ENCODE data around the gene ARL4C. TPM values are rescaled to one million over a fixed set of nuclear protein-coding genes. Genes with fewer than 3 reads are reported as not detected.
A peak's percentile ranks its signal among the peaks of the same experiment; 100 is the strongest.

ARL4C gene
- total and polyA plus RNA-seq, 12 donors, result 1.3 to 16.0 (median 6.8) TPM

GRCh38 chr2:234490271-234491091 is 6.4 kb downstream of the ARL4C start:
- no peaks in the 10 kb centered on the region for H3K9me3 ChIP-seq (replicated peaks in 1 of 3)
- TF ChIP-seq POLR2A (IDR thresholded peaks at IDR 0.05) (no peak), CTCF (IDR thresholded peaks at IDR 0.05) (no peak)
- 68 to 76% (median 73%) methylated on average over 15 of the region's 15 CpGs for WGBS, 4 donors
- no peak overlapping the region for H3K4me3 ChIP-seq
- H3K36me3 ChIP-seq (replicated peaks in 1 of 2), result no peaks in the 10 kb centered on the region
- no peak for DNase-seq
- intact Hi-C loops (cut with DNase I), result loop anchor here in 1 of 2 donors (10.0 kb wide), 1 partner anchor 196 kb away; no protein-coding TSS in a partner anchor
- no peaks in the 10 kb centered on the region for H3K4me1 ChIP-seq (replicated peaks in 1 of 2)
- peaks cover 6% of the 10 kb centered on the region for H3K27me3 ChIP-seq
- H3K27ac ChIP-seq, result peak overlapping the region in 1 of 5 donors; percentile 42

- Histone ChIP-seq H3K27me3 (peaks cover 6% of the 10 kb centered on the region), H3K9me3 (replicated peaks in 1 of 3) (no peaks in the 10 kb centered on the region), H3K4me1 (replicated peaks in 1 of 2) (no peaks in the 10 kb centered on the region), H3K36me3 (replicated peaks in 1 of 2) (no peaks in the 10 kb centered on the region), H3K27ac (no peak overlapping the region), H3K4me3 (no peak overlapping the region)
- TF ChIP-seq POLR2A (IDR thresholded peaks at IDR 0.05), result no peak
- TF ChIP-seq CTCF (IDR thresholded peaks at IDR 0.05), result no peak
- DNase-seq, result no peak
- 50 to 61% (median 55%) methylated on average over 8 of the region's 8 CpGs for WGBS, 4 donors
- intact Hi-C loops (cut with DNase I), result no loop called here
Observed at GRCh38 chr2:234488913-234489451, 7.9 kb downstream of the ARL4C start.

GRCh38 chr2:234488486-234488885 is 8.4 kb downstream of the ARL4C start:
- no peaks in the 10 kb centered on the region for H3K4me1 ChIP-seq (replicated peaks in 1 of 2)
- H3K9me3 ChIP-seq (replicated peaks in 1 of 3), result no peaks in the 10 kb centered on the region
- intact Hi-C loops (cut with DNase I), result no loop called here
- H3K27me3 ChIP-seq, result peaks cover 6% of the 10 kb centered on the region
- H3K27ac ChIP-seq, result no peak overlapping the region
- no peaks in the 10 kb centered on the region for H3K36me3 ChIP-seq (replicated peaks in 1 of 2)
- H3K4me3 ChIP-seq, result no peak overlapping the region
- no peak for DNase-seq
- TF ChIP-seq POLR2A (IDR thresholded peaks at IDR 0.05) (no peak), CTCF (IDR thresholded peaks at IDR 0.05) (no peak)
- 68 to 81% (median 76%) methylated on average over 1 of the region's 1 CpG for WGBS, 4 donors

- peaks cover 6% of the 10 kb centered on the region for H3K27me3 ChIP-seq
- 71 to 86% (median 81%) methylated on average over 3 of the region's 3 CpGs for WGBS, 4 donors
- H3K36me3 ChIP-seq (replicated peaks in 1 of 2), result no peaks in the 10 kb centered on the region
- H3K27ac ChIP-seq, result no peak overlapping the region
- TF ChIP-seq CTCF (IDR thresholded peaks at IDR 0.05), result no peak
- no peak for DNase-seq
- no peak overlapping the region for H3K4me3 ChIP-seq
- intact Hi-C loops (cut with DNase I), result no loop called here
- H3K4me1 ChIP-seq (replicated peaks in 1 of 2), result no peaks in the 10 kb centered on the region
- no peaks in the 10 kb centered on the region for H3K9me3 ChIP-seq (replicated peaks in 1 of 3)
Observed at GRCh38 chr2:234487356-234487755, 9.5 kb downstream of the ARL4C start.

All from adrenal gland (tissue), 12 donors.